Caco-2 (cell line): Measurements from ENCODE around the gene SH3BP2. TPM values are rescaled to one million over a fixed set of nuclear protein-coding genes. Genes with fewer than 3 reads are reported as not detected.

ENCODE experiments used
- BruUV-seq: library from RNA; stranded (reverse); fragments of 400-500 nt; replicated peaks from 2 replicates; lab custom pipeline; 2021; lab: Mats Ljungman, UMichigan
- CTCF ChIA-PET: fragments of 300-600 bp; sonication (Branson Sonifier 250); formaldehyde crosslinking; loops from one replicate; lab custom pipeline; 2022; ENCODE audit warnings: antibody characterized with exemption; lab: Charles Lee
- POLR2A ChIA-PET: fragments of 300-600 bp; sonication (Branson Sonifier 250); formaldehyde crosslinking; loops from one replicate; lab custom pipeline; 2022; ENCODE audit warnings: antibody characterized with exemption; lab: Charles Lee
- DNase-seq, 2 experiments: peaks; one replicate each; pipeline versions ENCODE4 v3.0.0 to v3.0.0-alpha.2; 2020 to 2022
- H3K27me3 ChIP-seq: replicated peaks from 2 replicates; pipeline ENCODE4 v1.6.0; 2011; ENCODE audit warnings: low read length; ENCODE audit not compliant: control insufficient read depth, insufficient read depth
- H3K36me3 ChIP-seq: 2 replicates; pipeline ENCODE4 v1.5.1; 2011; ENCODE audit warnings: low read length; ENCODE audit not compliant: control insufficient read depth, insufficient read depth
- H3K4me1 ChIP-seq: fragments of 250-450 bp; sonication (Bioruptor Pico); 2 replicates; pipeline ENCODE4 v1.5.1; 2020; ENCODE audit warnings: mild to moderate bottlenecking
- H3K4me3 ChIP-seq: 2 replicates; pipeline ENCODE4 v1.5.1; 2011; ENCODE audit warnings: low read depth, mild to moderate bottlenecking, control low read depth, low read length
- H3K9me3 ChIP-seq: fragments of 250-450 bp; sonication (Bioruptor Pico); 2 replicates; pipeline ENCODE4 v1.5.1; 2020; ENCODE audit warnings: mild to moderate bottlenecking, moderate library complexity
- H3K27ac Mint-ChIP-seq: one replicate; pipeline ENCODE4 v1.8.0; 2022; ENCODE audit warnings: mixed read lengths; ENCODE audit not compliant: unreplicated experiment
- H3K27me3 Mint-ChIP-seq: one replicate; pipeline ENCODE4 v1.8.0; 2022; ENCODE audit warnings: mixed read lengths; ENCODE audit not compliant: insufficient read depth, unreplicated experiment
- H3K36me3 Mint-ChIP-seq: one replicate; pipeline ENCODE4 v1.8.0; 2022; ENCODE audit warnings: mild to moderate bottlenecking, mixed read lengths; ENCODE audit not compliant: insufficient read depth, unreplicated experiment
- H3K4me1 Mint-ChIP-seq: one replicate; pipeline ENCODE4 v1.8.0; 2022; ENCODE audit warnings: low read depth, mixed read lengths; ENCODE audit not compliant: unreplicated experiment
- H3K4me3 Mint-ChIP-seq: one replicate; pipeline ENCODE4 v1.8.0; 2022; ENCODE audit warnings: mild to moderate bottlenecking, moderate library complexity, mixed read lengths; ENCODE audit not compliant: unreplicated experiment
- H3K9me3 Mint-ChIP-seq: one replicate; pipeline ENCODE4 v1.8.0; 2022; ENCODE audit warnings: mixed read lengths; ENCODE audit not compliant: unreplicated experiment
- intact Hi-C: fragments of 100-400 bp; cut with micrococcal nuclease; formaldehyde crosslinking; loops from one replicate; pipeline ENCODE4 v1.10.0; 2022; ENCODE audit not compliant: unreplicated experiment
- total RNA-seq: library from RNA; stranded (reverse); gene quantifications from 2 replicates; pipeline ENCODE4 v1.2.3, GENCODE V29; 2022
- TF ChIP-seq, protein P1 (sequence below), 2 experiments: fragments of 200-600 bp in 1 of 2; IDR thresholded peaks; 1 replicate in 1 of 2; 2 replicates in 1 of 2; pipeline versions ENCODE4 v1.5.1 to v1.8.0; 2011 to 2022; ENCODE audit warnings: antibody characterized with exemption in 1 of 2, control low read depth in 1 of 2, inconsistent platforms in 1 of 2, low read depth in 1 of 2, low read length in 1 of 2, mild to moderate bottlenecking in 1 of 2, moderate library complexity in 1 of 2; ENCODE audit not compliant: insufficient read depth in 1 of 2, severe bottlenecking in 1 of 2, unreplicated experiment in 1 of 2

The SH3BP2 gene
- total RNA-seq, 1 experiment from 2014 or later: 44.4 TPM

DNA sequence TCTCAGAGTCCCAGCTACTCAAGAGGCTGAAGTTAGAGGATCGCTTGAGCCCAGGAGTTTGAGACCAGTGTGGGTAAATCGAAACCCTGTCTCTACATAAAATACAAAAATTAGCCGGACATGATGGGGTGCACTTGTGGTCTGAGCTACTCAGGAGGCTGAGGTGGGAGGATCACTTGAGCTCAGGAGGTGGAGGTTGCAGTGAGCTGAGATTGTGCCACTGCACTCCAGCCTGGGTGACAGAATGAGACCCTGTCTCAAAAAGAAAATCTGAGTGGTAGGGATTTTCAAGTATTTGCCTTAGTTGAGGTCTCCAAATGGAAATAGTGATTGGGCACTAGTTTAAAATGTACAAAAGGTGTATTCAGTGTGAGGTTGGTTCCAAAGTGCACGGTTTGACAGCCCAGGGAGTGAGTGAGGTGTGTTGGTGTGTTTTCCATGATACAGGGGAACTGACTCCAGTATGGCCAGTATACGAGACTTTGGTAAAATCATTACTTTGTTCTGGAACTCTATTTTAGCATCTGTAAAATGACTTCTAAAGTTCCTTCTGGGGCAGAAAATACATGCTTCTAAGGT is 64.6 kb downstream of the SH3BP2 start:
- intact Hi-C loops: no loop called here
- H3K9me3 ChIP-seq: no peaks in the 10 kb centered on the region
- no peak overlapping the region for H3K4me3 ChIP-seq
- H3K27ac Mint-ChIP-seq: peak overlapping the region; percentile 39
- H3K27me3 ChIP-seq: no peaks in the 10 kb centered on the region
- peaks cover 55% of the 10 kb centered on the region for H3K4me1 ChIP-seq
- peaks cover 33% of the 10 kb centered on the region for H3K36me3 Mint-ChIP-seq
- no peaks in the 10 kb centered on the region for H3K9me3 Mint-ChIP-seq
- H3K4me1 Mint-ChIP-seq: peaks cover 53% of the 10 kb centered on the region
- H3K27me3 Mint-ChIP-seq: no peaks in the 10 kb centered on the region
- ChIA-PET CTCF (no interaction called here), POLR2A (no interaction called here)
- BruUV-seq: no TSS peak
- no peaks in the 10 kb centered on the region for H3K36me3 ChIP-seq
- TF ChIP-seq, protein P1, sequence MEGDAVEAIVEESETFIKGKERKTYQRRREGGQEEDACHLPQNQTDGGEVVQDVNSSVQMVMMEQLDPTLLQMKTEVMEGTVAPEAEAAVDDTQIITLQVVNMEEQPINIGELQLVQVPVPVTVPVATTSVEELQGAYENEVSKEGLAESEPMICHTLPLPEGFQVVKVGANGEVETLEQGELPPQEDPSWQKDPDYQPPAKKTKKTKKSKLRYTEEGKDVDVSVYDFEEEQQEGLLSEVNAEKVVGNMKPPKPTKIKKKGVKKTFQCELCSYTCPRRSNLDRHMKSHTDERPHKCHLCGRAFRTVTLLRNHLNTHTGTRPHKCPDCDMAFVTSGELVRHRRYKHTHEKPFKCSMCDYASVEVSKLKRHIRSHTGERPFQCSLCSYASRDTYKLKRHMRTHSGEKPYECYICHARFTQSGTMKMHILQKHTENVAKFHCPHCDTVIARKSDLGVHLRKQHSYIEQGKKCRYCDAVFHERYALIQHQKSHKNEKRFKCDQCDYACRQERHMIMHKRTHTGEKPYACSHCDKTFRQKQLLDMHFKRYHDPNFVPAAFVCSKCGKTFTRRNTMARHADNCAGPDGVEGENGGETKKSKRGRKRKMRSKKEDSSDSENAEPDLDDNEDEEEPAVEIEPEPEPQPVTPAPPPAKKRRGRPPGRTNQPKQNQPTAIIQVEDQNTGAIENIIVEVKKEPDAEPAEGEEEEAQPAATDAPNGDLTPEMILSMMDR (IDR thresholded peaks at IDR 0.05; ENCODE audit: insufficient read depth in 1 of 2, low read depth in 1 of 2, low read length in 1 of 2, severe bottlenecking in 1 of 2, unreplicated experiment in 1 of 2): no peak
- H3K4me3 Mint-ChIP-seq: no peak overlapping the region
- no peak for DNase-seq

DNA sequence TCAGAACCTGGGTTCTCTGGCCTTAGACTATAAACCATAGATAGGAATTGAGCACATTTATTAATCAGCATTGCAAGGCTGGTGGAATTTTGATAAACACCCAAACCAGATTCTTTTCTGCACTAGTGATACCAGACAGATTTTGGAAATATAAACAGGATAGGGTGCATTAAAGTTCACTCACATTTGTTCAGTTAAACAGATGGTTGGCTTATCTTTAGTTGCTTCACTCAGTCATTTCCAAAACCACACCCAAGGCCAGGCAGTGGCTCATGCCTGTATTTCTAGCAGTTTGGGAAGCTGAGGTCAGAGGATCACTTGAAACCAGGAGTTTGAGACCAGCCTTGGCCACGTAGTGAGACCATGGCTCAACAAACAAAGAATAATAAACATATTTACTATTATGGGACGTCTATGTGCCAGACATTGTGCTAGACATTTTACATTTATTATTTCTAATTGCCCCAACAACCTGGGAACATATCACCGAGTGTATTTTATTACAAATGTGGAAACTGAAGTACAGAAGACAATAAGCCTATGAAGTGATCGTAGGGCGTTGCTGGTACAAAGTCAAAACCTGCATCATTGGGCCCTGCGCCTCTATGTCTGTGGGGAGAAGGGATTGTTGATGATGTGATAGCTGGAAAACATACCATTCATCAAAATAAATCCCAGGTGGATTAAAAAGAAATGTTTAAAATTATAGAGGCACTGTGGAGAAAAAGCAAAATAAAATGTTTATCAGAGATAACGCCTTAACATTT is 65.7 kb downstream of the SH3BP2 start:
- no TSS peak for BruUV-seq

DNA sequence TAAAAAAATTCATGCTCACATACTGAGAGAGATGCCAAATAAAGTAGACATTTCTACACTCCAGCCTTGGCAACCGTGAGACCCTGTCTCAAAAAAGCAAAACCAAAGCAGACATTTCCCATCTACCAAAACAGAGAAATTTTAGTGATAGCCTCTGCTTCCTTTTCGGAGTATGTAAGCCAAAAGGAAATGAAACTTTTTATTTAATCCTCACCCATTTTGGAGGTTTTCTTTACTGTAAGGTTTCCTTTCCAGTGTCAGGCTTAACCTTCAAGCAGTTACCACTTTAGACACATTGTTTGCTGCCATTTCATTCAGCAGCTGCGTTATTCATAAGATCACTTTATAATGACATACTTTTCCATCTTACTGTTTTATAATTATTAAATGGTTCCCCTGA is 66.6 kb downstream of the SH3BP2 start:
- TF ChIP-seq, protein P1 (IDR thresholded peaks at IDR 0.05; ENCODE audit: insufficient read depth in 1 of 2, low read depth in 1 of 2, low read length in 1 of 2, severe bottlenecking in 1 of 2, unreplicated experiment in 1 of 2): no peak
- H3K9me3 ChIP-seq: no peaks in the 10 kb centered on the region
- DNase-seq: no peak
- Mint-ChIP-seq H3K27ac (peak overlapping the region; percentile 91), H3K27me3 (no peaks in the 10 kb centered on the region), H3K36me3 (peaks cover 26% of the 10 kb centered on the region), H3K4me1 (peaks cover 56% of the 10 kb centered on the region), H3K9me3 (no peaks in the 10 kb centered on the region), H3K4me3 (peak overlapping the region; percentile 69)
- POLR2A ChIA-PET: no interaction called here
- CTCF ChIA-PET: no interaction called here
- intact Hi-C loops: no loop called here
- no peak overlapping the region for H3K4me3 ChIP-seq
- H3K4me1 ChIP-seq: peaks cover 71% of the 10 kb centered on the region
- BruUV-seq: no TSS peak
- H3K36me3 ChIP-seq: no peaks in the 10 kb centered on the region
- H3K27me3 ChIP-seq: no peaks in the 10 kb centered on the region

More for the DNA sequence above, 65.7 kb downstream of the SH3BP2 start:
- no peak for DNase-seq
- TF ChIP-seq, protein P1 (IDR thresholded peaks at IDR 0.05; ENCODE audit: insufficient read depth in 1 of 2, low read depth in 1 of 2, low read length in 1 of 2, severe bottlenecking in 1 of 2, unreplicated experiment in 1 of 2): no peak
- H3K27me3 Mint-ChIP-seq: no peaks in the 10 kb centered on the region
- intact Hi-C loops: no loop called here
- H3K27me3 ChIP-seq: no peaks in the 10 kb centered on the region
- peaks cover 58% of the 10 kb centered on the region for H3K4me1 Mint-ChIP-seq
- ChIA-PET POLR2A (no interaction called here), CTCF (no interaction called here)
- peaks cover 65% of the 10 kb centered on the region for H3K4me1 ChIP-seq
- H3K9me3 ChIP-seq: no peaks in the 10 kb centered on the region
- H3K4me3 ChIP-seq: no peak overlapping the region
- peak overlapping the region; percentile 39 for H3K27ac Mint-ChIP-seq
- peaks cover 31% of the 10 kb centered on the region for H3K36me3 Mint-ChIP-seq
- H3K36me3 ChIP-seq: no peaks in the 10 kb centered on the region
- H3K9me3 Mint-ChIP-seq: no peaks in the 10 kb centered on the region
- H3K4me3 Mint-ChIP-seq: no peak overlapping the region
